ENCODE measurements around the gene ZNF488.

The ZNF488 gene

DNA sequence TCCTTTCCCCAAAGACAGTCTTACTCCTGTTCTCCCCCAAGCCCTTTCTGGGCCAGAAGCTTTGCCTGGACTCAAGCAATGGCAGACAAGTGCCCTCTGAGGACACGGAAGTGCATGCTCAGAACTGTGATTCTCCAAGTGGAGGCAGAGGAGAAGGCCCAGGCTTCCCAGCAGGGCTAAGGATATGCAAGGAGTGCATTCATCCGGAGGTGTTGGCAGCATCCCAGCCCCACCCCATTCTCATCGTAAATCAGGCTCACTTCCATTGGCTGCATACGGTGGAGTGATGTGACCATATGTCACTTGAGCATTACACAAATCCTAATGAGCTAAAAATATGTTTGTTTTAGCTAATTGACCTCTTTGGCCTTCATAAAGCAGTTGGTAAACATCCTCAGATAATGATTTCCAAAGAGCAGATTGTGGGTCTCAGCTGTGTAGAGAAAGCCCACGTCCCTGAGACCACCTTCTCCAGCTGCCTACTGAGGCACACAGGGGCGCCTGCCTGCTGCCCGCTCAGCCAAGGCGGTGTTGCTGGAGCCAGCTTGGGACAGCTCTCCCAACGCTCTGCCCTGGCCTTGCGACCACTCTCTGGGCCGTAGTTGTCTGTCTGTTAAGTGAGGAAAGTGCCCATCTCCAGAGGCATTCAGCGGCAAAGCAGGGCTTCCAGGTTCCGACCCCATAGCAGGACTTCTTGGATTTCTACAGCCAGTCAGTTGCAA lies 37.4 kb downstream of the ZNF488 start:
- H2BK120ac ChIP-seq (ENCODE audit: low read depth, low read length) = no peak overlapping the region
- no CpG with 5 or more reads among the region's 13 CpGs for WGBS (ENCODE audit: extremely low coverage, insufficient coverage, low lambda C conversion rate)
- no peak overlapping the region for H3K4me3 ChIP-seq (ENCODE audit: low read length)
- H3K18ac ChIP-seq (ENCODE audit: low read length) = no peak overlapping the region
- H3K23ac ChIP-seq (ENCODE audit: low read length) = no peak overlapping the region
- no peaks in the 10 kb centered on the region for H3K79me2 ChIP-seq (ENCODE audit: control insufficient read depth, insufficient read depth, low read length)
- no peaks in the 10 kb centered on the region for H3K4me1 ChIP-seq (ENCODE audit: control insufficient read depth, low read depth, low read length)
- no peak overlapping the region for H4K5ac ChIP-seq (ENCODE audit: low read length)
- no peaks in the 10 kb centered on the region for H3K27me3 ChIP-seq (ENCODE audit: insufficient read depth, low read length, poor library complexity)
- H3K56ac ChIP-seq (ENCODE audit: low read length) = no peak overlapping the region
- no peak for DNase-seq
- H3K79me1 ChIP-seq (ENCODE audit: low read length) = no peaks in the 10 kb centered on the region
- H3K36me3 ChIP-seq (ENCODE audit: control insufficient read depth, insufficient read depth, low read length) = no peaks in the 10 kb centered on the region
- no peak overlapping the region for H2BK15ac ChIP-seq (replicated peaks; ENCODE audit: low read depth)
- H3K9ac ChIP-seq (ENCODE audit: low read length) = no peak overlapping the region
- H4K8ac ChIP-seq (ENCODE audit: low read depth, low read length) = no peak overlapping the region
- H3K4me2 ChIP-seq (ENCODE audit: low read length) = no peak overlapping the region
- no peak overlapping the region for H2BK5ac ChIP-seq (ENCODE audit: low read length)
- H3K4ac ChIP-seq (ENCODE audit: low read depth, low read length) = no peak overlapping the region
- H3K27ac ChIP-seq (ENCODE audit: low read depth, low read length) = no peak overlapping the region
- no peak overlapping the region for H2AK5ac ChIP-seq (ENCODE audit: low read length)

DNA sequence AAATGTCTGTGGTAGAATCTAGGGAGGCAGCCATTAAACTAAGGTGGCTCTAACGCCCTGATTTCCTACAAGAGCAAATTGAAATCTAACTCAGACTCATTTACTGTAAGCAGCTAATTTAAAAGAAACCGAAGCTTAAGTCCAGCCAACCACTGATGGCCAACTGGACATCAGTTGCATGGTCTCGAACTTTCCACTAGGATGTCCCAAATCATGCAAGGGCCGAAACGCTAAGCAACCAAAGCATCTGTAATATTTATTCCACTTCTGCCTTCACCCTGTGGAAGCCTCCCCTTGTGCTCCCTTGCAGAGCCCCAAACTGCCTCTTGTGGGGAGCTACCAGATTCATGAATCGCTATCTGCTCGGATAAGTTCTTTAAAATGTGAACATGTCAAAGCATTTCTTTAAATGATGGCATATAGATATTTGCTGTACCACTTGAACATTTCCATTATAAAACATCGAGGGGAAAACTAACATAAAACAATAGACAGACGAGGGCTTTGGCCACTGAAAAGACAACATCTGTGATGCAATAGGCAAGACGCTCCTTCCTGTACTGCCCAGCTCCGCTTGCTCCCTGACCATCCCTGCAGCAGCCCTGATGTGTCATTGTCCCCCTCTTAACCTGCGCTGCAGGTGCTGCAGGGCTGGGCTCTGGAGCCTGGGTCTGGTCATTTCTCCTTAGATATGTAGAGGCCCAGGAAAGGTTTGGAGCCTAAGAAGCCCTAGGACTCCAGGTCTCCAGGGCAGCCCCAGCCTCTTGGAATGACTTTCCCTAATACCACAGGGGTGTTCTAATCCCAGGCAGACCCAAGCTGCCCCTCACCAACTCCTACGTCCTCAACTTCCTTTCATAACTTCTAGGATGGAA lies 38.9 kb downstream of the ZNF488 start:
- DNase-seq = no peak
- no peak overlapping the region for H4K8ac ChIP-seq (ENCODE audit: low read depth, low read length)
- H2BK15ac ChIP-seq (replicated peaks; ENCODE audit: low read depth) = no peak overlapping the region
- no CpG with 5 or more reads among the region's 13 CpGs for WGBS (ENCODE audit: extremely low coverage, insufficient coverage, low lambda C conversion rate)
- H3K27ac ChIP-seq (ENCODE audit: low read depth, low read length) = no peak overlapping the region
- no peaks in the 10 kb centered on the region for H3K36me3 ChIP-seq (ENCODE audit: control insufficient read depth, insufficient read depth, low read length)
- no peak overlapping the region for H3K4me3 ChIP-seq (ENCODE audit: low read length)
- H3K4ac ChIP-seq (ENCODE audit: low read depth, low read length) = no peak overlapping the region
- H2BK5ac ChIP-seq (ENCODE audit: low read length) = no peak overlapping the region
- no peaks in the 10 kb centered on the region for H3K79me2 ChIP-seq (ENCODE audit: control insufficient read depth, insufficient read depth, low read length)
- no peaks in the 10 kb centered on the region for H3K79me1 ChIP-seq (ENCODE audit: low read length)
- H3K18ac ChIP-seq (ENCODE audit: low read length) = no peak overlapping the region
- H2BK120ac ChIP-seq (ENCODE audit: low read depth, low read length) = no peak overlapping the region
- no peak overlapping the region for H3K4me2 ChIP-seq (ENCODE audit: low read length)
- no peaks in the 10 kb centered on the region for H3K27me3 ChIP-seq (ENCODE audit: insufficient read depth, low read length, poor library complexity)
- no peak overlapping the region for H4K5ac ChIP-seq (ENCODE audit: low read length)
- no peak overlapping the region for H3K23ac ChIP-seq (ENCODE audit: low read length)
- H3K56ac ChIP-seq (ENCODE audit: low read length) = no peak overlapping the region
- no peak overlapping the region for H3K9ac ChIP-seq (ENCODE audit: low read length)
- no peak overlapping the region for H2AK5ac ChIP-seq (ENCODE audit: low read length)
- H3K4me1 ChIP-seq (ENCODE audit: control insufficient read depth, low read depth, low read length) = no peaks in the 10 kb centered on the region

DNA sequence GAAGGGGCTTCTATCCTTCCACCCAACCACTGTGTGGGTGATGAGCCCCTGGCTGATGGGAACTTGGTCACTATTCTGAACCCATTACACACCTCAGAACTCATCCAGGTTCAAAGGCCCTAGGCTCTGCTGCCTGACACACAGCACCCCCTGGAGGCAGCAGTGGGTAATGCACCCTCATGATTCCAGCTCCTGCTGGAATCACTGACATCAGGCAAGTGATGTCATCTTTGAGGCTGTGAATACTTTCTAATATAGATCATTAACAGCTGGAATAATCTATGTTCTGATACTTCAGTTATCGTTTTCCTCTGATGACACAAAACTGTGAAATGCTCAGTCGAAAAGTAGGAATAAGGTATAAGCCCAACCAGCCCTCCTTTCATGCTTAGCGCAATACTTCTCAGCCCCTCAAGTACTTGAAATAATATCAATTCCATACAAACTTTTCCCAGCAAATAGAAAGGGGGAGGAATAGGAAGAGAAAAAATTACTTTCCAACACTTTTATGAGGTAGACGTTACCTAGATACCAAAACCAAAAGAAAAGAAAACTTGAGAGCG lies 43.4 kb downstream of the ZNF488 start:
- DNase-seq = peak; percentile 79

DNA sequence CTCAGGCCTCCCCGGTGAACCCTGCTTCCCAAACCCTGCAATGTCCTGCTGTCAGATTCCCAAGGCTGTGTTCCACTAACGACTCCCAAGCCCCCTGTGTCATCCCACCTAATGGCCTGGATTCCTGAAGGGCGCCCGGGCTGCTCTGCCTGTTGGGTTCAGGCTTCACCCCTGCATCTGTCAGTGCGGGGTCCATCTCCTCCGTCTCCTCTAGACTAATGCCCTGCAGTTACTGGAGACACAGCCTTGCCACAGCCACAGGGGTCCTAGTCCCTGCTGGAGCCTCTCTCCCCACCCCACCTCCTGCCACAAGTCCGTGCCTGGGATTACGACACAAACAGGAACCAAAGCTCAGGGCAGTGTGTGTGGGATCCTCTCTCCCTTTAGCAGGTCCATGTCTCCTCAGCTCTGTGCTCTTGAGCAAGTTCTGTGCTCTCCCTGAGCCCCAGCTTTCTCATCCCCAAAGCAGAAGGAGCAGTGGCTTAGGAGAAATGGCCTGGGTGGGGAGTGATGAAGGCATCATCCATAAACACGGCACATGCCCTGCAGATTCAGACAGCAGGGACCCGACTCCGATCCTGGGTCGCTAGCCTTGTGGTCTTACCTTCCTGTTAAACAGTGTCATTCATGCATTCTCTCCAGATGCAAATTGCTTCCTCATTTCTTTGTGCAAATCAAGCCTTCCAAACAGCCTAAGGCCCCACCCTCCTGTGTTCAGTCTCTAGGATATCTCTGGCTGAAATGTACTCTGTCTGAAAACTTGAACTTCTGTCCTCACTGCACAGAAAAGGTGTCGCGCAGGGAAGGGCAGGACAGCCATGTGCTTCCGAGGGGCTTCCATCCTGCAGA lies 44.1 kb downstream of the ZNF488 start:
- no peaks in the 10 kb centered on the region for H3K27me3 ChIP-seq (ENCODE audit: insufficient read depth, low read length, poor library complexity)
- no peaks in the 10 kb centered on the region for H3K79me1 ChIP-seq (ENCODE audit: low read length)
- no peak overlapping the region for H2BK15ac ChIP-seq (replicated peaks; ENCODE audit: low read depth)
- H3K18ac ChIP-seq (ENCODE audit: low read length) = no peak overlapping the region
- no peak overlapping the region for H3K4me3 ChIP-seq (ENCODE audit: low read length)
- H4K5ac ChIP-seq (ENCODE audit: low read length) = no peak overlapping the region
- no peak overlapping the region for H2AK5ac ChIP-seq (ENCODE audit: low read length)
- no peak overlapping the region for H3K4me2 ChIP-seq (ENCODE audit: low read length)
- no peaks in the 10 kb centered on the region for H3K36me3 ChIP-seq (ENCODE audit: control insufficient read depth, insufficient read depth, low read length)
- H3K79me2 ChIP-seq (ENCODE audit: control insufficient read depth, insufficient read depth, low read length) = no peaks in the 10 kb centered on the region
- no peak overlapping the region for H4K8ac ChIP-seq (ENCODE audit: low read depth, low read length)
- H3K4ac ChIP-seq (ENCODE audit: low read depth, low read length) = no peak overlapping the region
- H3K27ac ChIP-seq (ENCODE audit: low read depth, low read length) = no peak overlapping the region
- no peak for DNase-seq
- H2BK120ac ChIP-seq (ENCODE audit: low read depth, low read length) = no peak overlapping the region
- no peak overlapping the region for H3K9ac ChIP-seq (ENCODE audit: low read length)
- H3K56ac ChIP-seq (ENCODE audit: low read length) = no peak overlapping the region
- H3K23ac ChIP-seq (ENCODE audit: low read length) = no peak overlapping the region
- no CpG with 5 or more reads among the region's 15 CpGs for WGBS (ENCODE audit: extremely low coverage, insufficient coverage, low lambda C conversion rate)
- no peak overlapping the region for H2BK5ac ChIP-seq (ENCODE audit: low read length)
- H3K4me1 ChIP-seq (ENCODE audit: control insufficient read depth, low read depth, low read length) = no peaks in the 10 kb centered on the region

More for the DNA sequence above, 43.4 kb downstream of the ZNF488 start:
- H3K23ac ChIP-seq (ENCODE audit: low read length) = no peak overlapping the region
- H2BK5ac ChIP-seq (ENCODE audit: low read length) = no peak overlapping the region
- WGBS (ENCODE audit: extremely low coverage, insufficient coverage, low lambda C conversion rate) = no CpG with 5 or more reads among the region's 5 CpGs
- no peaks in the 10 kb centered on the region for H3K79me2 ChIP-seq (ENCODE audit: control insufficient read depth, insufficient read depth, low read length)
- no peak overlapping the region for H2BK15ac ChIP-seq (replicated peaks; ENCODE audit: low read depth)
- H3K4ac ChIP-seq (ENCODE audit: low read depth, low read length) = no peak overlapping the region
- H2BK120ac ChIP-seq (ENCODE audit: low read depth, low read length) = no peak overlapping the region
- H4K8ac ChIP-seq (ENCODE audit: low read depth, low read length) = no peak overlapping the region
- H3K79me1 ChIP-seq (ENCODE audit: low read length) = no peaks in the 10 kb centered on the region
- H3K4me3 ChIP-seq (ENCODE audit: low read length) = no peak overlapping the region
- H3K4me2 ChIP-seq (ENCODE audit: low read length) = no peak overlapping the region
- no peak overlapping the region for H3K27ac ChIP-seq (ENCODE audit: low read depth, low read length)
- H2AK5ac ChIP-seq (ENCODE audit: low read length) = no peak overlapping the region
- no peak overlapping the region for H3K9ac ChIP-seq (ENCODE audit: low read length)
- H3K4me1 ChIP-seq (ENCODE audit: control insufficient read depth, low read depth, low read length) = no peaks in the 10 kb centered on the region
- H3K27me3 ChIP-seq (ENCODE audit: insufficient read depth, low read length, poor library complexity) = no peaks in the 10 kb centered on the region
- H3K18ac ChIP-seq (ENCODE audit: low read length) = no peak overlapping the region
- no peak overlapping the region for H3K56ac ChIP-seq (ENCODE audit: low read length)
- no peak overlapping the region for H4K5ac ChIP-seq (ENCODE audit: low read length)
- H3K36me3 ChIP-seq (ENCODE audit: control insufficient read depth, insufficient read depth, low read length) = no peaks in the 10 kb centered on the region

DNA sequence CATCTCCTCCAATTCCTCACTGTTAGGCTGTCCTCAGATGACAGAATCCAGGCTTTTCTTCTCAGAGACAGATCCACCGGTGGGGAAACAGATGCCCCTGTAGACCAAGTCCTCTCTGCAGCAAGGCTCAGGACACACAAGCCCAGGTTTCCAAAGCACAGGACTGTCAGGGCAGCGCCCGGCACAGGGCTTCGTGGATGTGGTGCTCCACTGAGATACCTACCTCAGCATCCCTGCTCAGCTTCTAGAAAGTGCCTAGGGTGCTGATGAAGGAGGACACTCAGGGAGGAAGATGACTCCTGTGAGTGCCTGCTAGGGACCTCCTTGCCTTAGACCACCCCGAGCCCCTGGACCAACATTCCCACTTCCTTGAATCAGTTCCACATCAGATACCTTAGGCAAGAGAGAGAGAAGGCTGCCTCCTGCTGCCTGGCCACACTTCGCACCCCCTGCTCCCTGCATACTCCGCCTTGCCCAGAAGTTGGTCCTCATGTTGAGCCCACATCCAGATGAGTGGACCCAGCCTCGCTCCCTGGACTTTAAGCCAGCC lies 44.8 kb downstream of the ZNF488 start:
- WGBS (ENCODE audit: extremely low coverage, insufficient coverage, low lambda C conversion rate) = no CpG with 5 or more reads among the region's 8 CpGs

More for the DNA sequence above, 44.8 kb downstream of the ZNF488 start:
- Histone ChIP-seq H3K27ac (ENCODE audit: low read depth, low read length) (no peak overlapping the region), H3K18ac (ENCODE audit: low read length) (no peak overlapping the region), H2BK5ac (ENCODE audit: low read length) (no peak overlapping the region), H3K56ac (ENCODE audit: low read length) (no peak overlapping the region), H3K4me1 (ENCODE audit: control insufficient read depth, low read depth, low read length) (no peaks in the 10 kb centered on the region), H3K4ac (ENCODE audit: low read depth, low read length) (no peak overlapping the region), H4K8ac (ENCODE audit: low read depth, low read length) (no peak overlapping the region), H3K79me2 (ENCODE audit: control insufficient read depth, insufficient read depth, low read length) (no peaks in the 10 kb centered on the region), H3K4me2 (ENCODE audit: low read length) (no peak overlapping the region), H3K4me3 (ENCODE audit: low read length) (no peak overlapping the region), H2BK15ac (replicated peaks; ENCODE audit: low read depth) (no peak overlapping the region), H2BK120ac (ENCODE audit: low read depth, low read length) (no peak overlapping the region), H3K79me1 (ENCODE audit: low read length) (no peaks in the 10 kb centered on the region), H3K36me3 (ENCODE audit: control insufficient read depth, insufficient read depth, low read length) (no peaks in the 10 kb centered on the region), H2AK5ac (ENCODE audit: low read length) (no peak overlapping the region), H3K27me3 (ENCODE audit: insufficient read depth, low read length, poor library complexity) (no peaks in the 10 kb centered on the region), H3K9ac (ENCODE audit: low read length) (no peak overlapping the region), H4K5ac (ENCODE audit: low read length) (no peak overlapping the region), H3K23ac (ENCODE audit: low read length) (no peak overlapping the region)
- DNase-seq = no peak

Measured in mesendoderm (in vitro differentiated cells).